Fibroblast of mammary gland (primary cell): Measurements from ENCODE around the gene TMEM42.
"Not testable (repeated sequence)": the region's sequence is repeated elsewhere in the genome, so short reads cannot be mapped to it uniquely, and the experiment has no call there.

Experiments
- DNase-seq: peaks from one replicate; pipeline ENCODE4 v3.0.0-alpha.2; 2010; ENCODE audit warnings: low read depth
- H3K4me3 ChIP-seq: 2 replicates; pipeline ENCODE4 v1.5.1; 2011; ENCODE audit warnings: low read depth, mild to moderate bottlenecking, low read length, moderate library complexity; ENCODE audit not compliant: control insufficient read depth
- CTCF ChIP-seq: conservative IDR thresholded peaks from 2 replicates; pipeline ENCODE4 v1.5.1; 2011; ENCODE audit warnings: low read depth, low read length, inconsistent platforms; ENCODE audit not compliant: control insufficient read depth, insufficient read depth

The TMEM42 gene

GRCh38 chr3:44848634-44849033 is 13.1 kb upstream of the TMEM42 start:
- no peak for TF ChIP-seq CTCF
- DNase-seq: no peak

GRCh38 chr3:44856663-44857062 is 5.0 kb upstream of the TMEM42 start:
- H3K4me3 ChIP-seq, DNase-seq: not testable (repeated sequence)

More at GRCh38 chr3:44848634-44849033, 13.1 kb upstream of the TMEM42 start:
- no peak overlapping the region for H3K4me3 ChIP-seq

- no peak overlapping the region for H3K4me3 ChIP-seq
- no peak for DNase-seq
- no peak for TF ChIP-seq CTCF
Observed at GRCh38 chr3:44860117-44860516, 1.6 kb upstream of the TMEM42 start.

- peak overlapping the region; percentile 49 for H3K4me3 ChIP-seq
- no peak for TF ChIP-seq CTCF
- peak; percentile 36 for DNase-seq
Observed at GRCh38 chr3:44862226-44862637, 520 bp downstream of the TMEM42 start.

GRCh38 chr3:44865272-44866035 is 3.7 kb downstream of the TMEM42 start:
- TF ChIP-seq CTCF: no peak
- H3K4me3 ChIP-seq: no peak overlapping the region
- DNase-seq: peak; percentile 37

GRCh38 chr3:44867421-44868111 is 5.9 kb downstream of the TMEM42 start:
- no peak overlapping the region for H3K4me3 ChIP-seq
- DNase-seq: no peak
- no peak for TF ChIP-seq CTCF

- DNase-seq: no peak
- TF ChIP-seq CTCF: no peak
Observed at GRCh38 chr3:44870375-44871061, 8.8 kb downstream of the TMEM42 start.

More at GRCh38 chr3:44870375-44871061, 8.8 kb downstream of the TMEM42 start:
- H3K4me3 ChIP-seq: no peak overlapping the region
